K562 (cell line): ENCODE measurements around the gene UBE2M. TPM values are rescaled to one million over a fixed set of nuclear protein-coding genes. Genes with fewer than 3 reads are reported as not detected.

Experiments used
- FOS ChIP-seq: IDR thresholded peaks from 3 replicates; pipeline ENCODE4 v1.6.1; 2011; ENCODE audit not compliant: insufficient read length; ENCODE audit errors: extremely low read depth
- HDAC3 ChIP-seq: fragments of 450-650 bp; IDR thresholded peaks from 2 replicates; pipeline ENCODE4 v1.6.1; 2018; ENCODE audit warnings: borderline replicate concordance, mild to moderate bottlenecking, moderate library complexity; ENCODE audit not compliant: partially characterized antibody
- HIVEP1 ChIP-seq: fragments of 250-450 bp; sonication (Bioruptor Pico); IDR thresholded peaks from 2 replicates; pipeline ENCODE4 v1.4.0; 2020; ENCODE audit warnings: mild to moderate bottlenecking
- HNRNPK ChIP-seq: fragments of 200-400 bp; formaldehyde crosslinking; IDR thresholded peaks from one replicate; pipeline ENCODE4 v1.6.1; 2018; ENCODE audit warnings: mild to moderate bottlenecking, low read depth, low read length; ENCODE audit not compliant: poor library complexity, severe bottlenecking
- KHSRP ChIP-seq: fragments of 450-650 bp; IDR thresholded peaks from 2 replicates; pipeline ENCODE4 v1.6.1; 2017
- MBD2 ChIP-seq: sonication (generic); IDR thresholded peaks from 2 replicates; pipeline ENCODE4 v1.6.1; 2016; ENCODE audit warnings: low read depth, borderline replicate concordance
- NCOR1 ChIP-seq: fragments of 450-650 bp; IDR thresholded peaks from 2 replicates; pipeline ENCODE4 v1.6.1; 2016; ENCODE audit warnings: mild to moderate bottlenecking, moderate library complexity
- RBM34 ChIP-seq: fragments of 200-400 bp; formaldehyde crosslinking; IDR thresholded peaks from 2 replicates; pipeline ENCODE4 v1.6.1; 2018; ENCODE audit warnings: low read length, borderline replicate concordance; ENCODE audit not compliant: insufficient read depth
- SIN3B ChIP-seq: fragments of 450-650 bp; IDR thresholded peaks from 2 replicates; pipeline ENCODE4 v1.6.1; 2017; ENCODE audit warnings: low read depth, mild to moderate bottlenecking, moderate library complexity
- TEAD2 ChIP-seq: fragments of 450-650 bp; IDR thresholded peaks from 2 replicates; pipeline ENCODE4 v1.6.1; 2016; ENCODE audit warnings: missing genetic modification characterization, control low read depth, missing compliant biosample characterization
- ZNF224 ChIP-seq: sonication (generic); formaldehyde crosslinking; IDR thresholded peaks from 2 replicates; pipeline ENCODE4 v1.8.0; 2022; ENCODE audit warnings: mild to moderate bottlenecking, missing genetic modification reagents
- ZNF263 ChIP-seq: sonication (generic); formaldehyde crosslinking; IDR thresholded peaks from 2 replicates; pipeline ENCODE4 v1.8.0; 2022; ENCODE audit warnings: mild to moderate bottlenecking, missing genetic modification reagents, borderline replicate concordance
- ZNF354B ChIP-seq: fragments of 250-450 bp; sonication (Bioruptor Pico); IDR thresholded peaks from 2 replicates; pipeline ENCODE4 v1.4.0; 2020
- ZNF75A ChIP-seq: fragments of 450-650 bp; formaldehyde crosslinking; IDR thresholded peaks from 2 replicates; pipeline ENCODE4 v1.4.0; 2020; ENCODE audit warnings: mild to moderate bottlenecking
- polyA plus RNA-seq, 8 experiments: library from polyadenylated mRNA; depleted of rRNA in 4 of 8; stranded (reverse) in 5 of 8; unstranded in 3 of 8; fragments of >200 nt; fragmentation: Nextera tagmentation in 2 of 8; fragmentation: Illumina TruSeq in 1 of 8; extraction: Ambion mirVana in 2 of 8; extraction: Trizol in 1 of 8; gene quantifications; 2 replicates each; pipeline versions ENCODE4 v1.2.1 to v1.2.3, GENCODE V29; 2011 to 2014; ENCODE audit warnings: inconsistent platforms in 1 of 8, missing spikeins in 1 of 8
- total RNA-seq, 7 experiments: library from RNA; depleted of rRNA in 6 of 7; stranded (reverse); fragments of >200 nt in 6 of 7; fragmentation: Illumina TruSeq in 2 of 7; extraction: Trizol in 2 of 7; gene quantifications; 2 replicates each; pipeline versions ENCODE4 v1.2.1 to v1.2.3, GENCODE V29; 2011 to 2021; ENCODE audit warnings: low replicate concordance in 1 of 7
- TF ChIP-seq, protein P1 (sequence below), 2 experiments: IDR thresholded peaks in 1 of 2; conservative IDR thresholded peaks in 1 of 2; 2 replicates each; pipeline ENCODE4 v1.6.1; 2016; ENCODE audit warnings: low read depth in 2 of 2, mild to moderate bottlenecking in 1 of 2, missing compliant biosample characterization in 1 of 2, missing genetic modification characterization in 1 of 2, moderate library complexity in 1 of 2
- TF ChIP-seq, protein P2 (sequence below), 2 experiments: fragments of 450-650 bp in 1 of 2; sonication (generic) in 1 of 2; formaldehyde crosslinking in 1 of 2; IDR thresholded peaks; 2 replicates each; pipeline versions ENCODE4 v1.7.1 to v1.9.0; 2016 to 2022; ENCODE audit warnings: inconsistent platforms in 1 of 2, mild to moderate bottlenecking in 1 of 2, missing genetic modification reagents in 1 of 2

UBE2M gene
- total and polyA plus RNA-seq, 9 of the 15 experiments (the other 6 are each of a cell fraction or from before 2014, with no cell fraction given) = 0.92 to 163 (median 85.7) TPM

DNA sequence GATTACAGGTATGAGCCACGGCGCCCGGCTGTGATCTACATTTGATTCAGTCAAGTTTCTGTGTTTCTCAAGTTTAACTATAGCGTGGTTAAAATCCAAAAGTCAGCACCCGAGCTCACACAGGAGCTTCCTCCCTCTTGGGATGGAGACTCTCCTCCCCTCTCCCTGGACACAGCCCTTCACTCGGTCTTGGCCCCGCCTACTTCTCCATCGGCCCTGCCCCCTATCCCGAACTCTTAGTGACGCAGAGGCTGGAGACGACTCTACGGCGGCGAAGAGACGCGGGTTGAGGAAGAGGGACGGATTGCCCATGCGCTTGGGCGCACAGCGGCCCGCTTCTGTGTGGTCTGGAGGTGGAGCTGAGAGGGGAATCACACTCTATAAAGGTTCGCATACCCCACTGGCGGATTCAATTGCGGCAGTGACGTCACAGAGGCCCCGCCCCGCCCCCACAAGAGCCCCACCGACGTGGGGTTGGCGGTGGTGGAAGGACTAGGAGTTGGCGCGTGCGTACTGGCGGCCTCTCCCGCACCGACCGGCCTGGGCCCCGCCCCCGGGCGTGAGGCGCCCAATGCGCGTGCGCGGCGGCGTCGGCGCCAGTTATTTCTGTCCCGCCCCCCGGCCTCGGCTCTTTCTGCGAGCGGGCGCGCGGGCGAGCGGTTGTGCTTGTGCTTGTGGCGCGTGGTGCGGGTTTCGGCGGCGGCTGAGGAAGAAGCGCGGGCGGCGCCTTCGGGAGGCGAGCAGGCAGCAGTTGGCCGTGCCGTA, 14.4 kb downstream of the UBE2M start, which contains the start of gene TRIM28 (continued):
- TF ChIP-seq, protein P1, sequence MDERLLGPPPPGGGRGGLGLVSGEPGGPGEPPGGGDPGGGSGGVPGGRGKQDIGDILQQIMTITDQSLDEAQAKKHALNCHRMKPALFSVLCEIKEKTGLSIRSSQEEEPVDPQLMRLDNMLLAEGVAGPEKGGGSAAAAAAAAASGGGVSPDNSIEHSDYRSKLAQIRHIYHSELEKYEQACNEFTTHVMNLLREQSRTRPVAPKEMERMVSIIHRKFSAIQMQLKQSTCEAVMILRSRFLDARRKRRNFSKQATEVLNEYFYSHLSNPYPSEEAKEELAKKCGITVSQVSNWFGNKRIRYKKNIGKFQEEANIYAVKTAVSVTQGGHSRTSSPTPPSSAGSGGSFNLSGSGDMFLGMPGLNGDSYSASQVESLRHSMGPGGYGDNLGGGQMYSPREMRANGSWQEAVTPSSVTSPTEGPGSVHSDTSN (CRISPR knock-in tag; IDR thresholded peaks at IDR 0.05; ENCODE audit: low read depth) = no peak
- TF ChIP-seq, protein P1 (tag; conservative IDR thresholded peaks at IDR 0.05; ENCODE audit: low read depth) = no peak
- TF ChIP-seq HIVEP1 (CRISPR knock-in tag) (no peak), HNRNPK (no peak), ZNF263 (CRISPR knock-in tag) (0 out of 2 replicates have a peak, but pooled peaks have one; percentile 32), ZNF354B (CRISPR knock-in tag) (no peak), ZNF75A (CRISPR knock-in tag) (no peak), FOS (no peak), HDAC3 (no peak), MBD2 (peak; percentile 64; the same call in 1 of the 2 replicates), NCOR1 (0 out of 2 replicates have a peak, but pooled peaks have one; percentile 43), KHSRP (peak; percentile 86), ZNF224 (CRISPR knock-in tag) (no peak), SIN3B (no peak), RBM34 (no peak), TEAD2 (tag) (no peak)
- TF ChIP-seq, protein P2, sequence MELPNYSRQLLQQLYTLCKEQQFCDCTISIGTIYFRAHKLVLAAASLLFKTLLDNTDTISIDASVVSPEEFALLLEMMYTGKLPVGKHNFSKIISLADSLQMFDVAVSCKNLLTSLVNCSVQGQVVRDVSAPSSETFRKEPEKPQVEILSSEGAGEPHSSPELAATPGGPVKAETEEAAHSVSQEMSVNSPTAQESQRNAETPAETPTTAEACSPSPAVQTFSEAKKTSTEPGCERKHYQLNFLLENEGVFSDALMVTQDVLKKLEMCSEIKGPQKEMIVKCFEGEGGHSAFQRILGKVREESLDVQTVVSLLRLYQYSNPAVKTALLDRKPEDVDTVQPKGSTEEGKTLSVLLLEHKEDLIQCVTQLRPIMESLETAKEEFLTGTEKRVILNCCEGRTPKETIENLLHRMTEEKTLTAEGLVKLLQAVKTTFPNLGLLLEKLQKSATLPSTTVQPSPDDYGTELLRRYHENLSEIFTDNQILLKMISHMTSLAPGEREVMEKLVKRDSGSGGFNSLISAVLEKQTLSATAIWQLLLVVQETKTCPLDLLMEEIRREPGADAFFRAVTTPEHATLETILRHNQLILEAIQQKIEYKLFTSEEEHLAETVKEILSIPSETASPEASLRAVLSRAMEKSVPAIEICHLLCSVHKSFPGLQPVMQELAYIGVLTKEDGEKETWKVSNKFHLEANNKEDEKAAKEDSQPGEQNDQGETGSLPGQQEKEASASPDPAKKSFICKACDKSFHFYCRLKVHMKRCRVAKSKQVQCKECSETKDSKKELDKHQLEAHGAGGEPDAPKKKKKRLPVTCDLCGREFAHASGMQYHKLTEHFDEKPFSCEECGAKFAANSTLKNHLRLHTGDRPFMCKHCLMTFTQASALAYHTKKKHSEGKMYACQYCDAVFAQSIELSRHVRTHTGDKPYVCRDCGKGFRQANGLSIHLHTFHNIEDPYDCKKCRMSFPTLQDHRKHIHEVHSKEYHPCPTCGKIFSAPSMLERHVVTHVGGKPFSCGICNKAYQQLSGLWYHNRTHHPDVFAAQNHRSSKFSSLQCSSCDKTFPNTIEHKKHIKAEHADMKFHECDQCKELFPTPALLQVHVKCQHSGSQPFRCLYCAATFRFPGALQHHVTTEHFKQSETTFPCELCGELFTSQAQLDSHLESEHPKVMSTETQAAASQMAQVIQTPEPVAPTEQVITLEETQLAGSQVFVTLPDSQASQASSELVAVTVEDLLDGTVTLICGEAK (IDR thresholded peaks at IDR 0.05) = no peak; the same call in 1 of the 2 replicates
- TF ChIP-seq, protein P2 (CRISPR knock-in tag; IDR thresholded peaks at IDR 0.05) = no peak
